ENCODE measurements around the gene PPP2R2B.

- no peak for TF ChIP-seq FOXM1 (IDR thresholded peaks at IDR 0.05; ENCODE audit: borderline replicate concordance)
- TF ChIP-seq ZNF384 (IDR thresholded peaks at IDR 0.05): no peak
- TF ChIP-seq SUZ12 (IDR thresholded peaks at IDR 0.05): no peak
Measured at GRCh38 chr5:146778261-146778660, 100.3 kb downstream of the PPP2R2B start.
